ENCODE results near the gene MS4A8.

DNA sequence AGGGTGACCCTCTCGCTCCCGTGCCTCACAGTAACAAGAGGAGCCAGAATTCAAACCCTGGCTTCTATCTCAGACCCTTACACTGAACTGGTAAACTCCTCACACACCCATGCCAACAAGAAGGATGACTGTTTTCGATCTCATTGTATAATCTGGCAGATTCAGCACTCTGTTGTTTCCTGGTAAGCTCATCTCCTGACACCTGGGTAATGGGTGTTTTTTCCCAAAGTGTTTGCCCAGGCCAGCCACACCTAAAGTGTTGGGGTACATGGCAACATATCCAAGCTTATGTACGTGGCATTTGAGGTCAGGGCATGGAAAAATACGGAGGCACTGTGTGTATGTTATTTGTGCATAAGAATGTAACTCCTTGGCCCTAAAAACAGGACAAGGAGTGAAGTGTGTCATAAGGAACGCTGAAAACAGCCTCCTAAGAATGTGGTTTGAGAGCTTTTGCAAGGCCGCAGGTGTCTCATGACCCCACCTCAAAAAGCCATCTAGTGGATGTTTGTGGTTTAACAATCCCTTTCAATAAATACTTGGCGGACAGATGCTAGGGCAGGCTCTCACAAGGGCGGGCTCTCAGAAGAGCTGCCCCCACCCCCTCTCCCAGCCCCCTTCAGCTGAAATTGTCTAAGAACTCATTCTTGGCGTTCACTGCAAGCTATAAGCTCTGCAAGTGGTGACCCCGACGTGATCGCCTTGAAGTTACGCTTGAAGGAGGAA lies 57.1 kb downstream of the MS4A8 start, which contains the start of gene MS4A15:
- TF ChIP-seq EZH2 (IDR thresholded peaks at IDR 0.05), result no peak
- no peak for TF ChIP-seq POLR2AphosphoS5 (IDR thresholded peaks at IDR 0.05; ENCODE audit: borderline replicate concordance, low read depth, low read length)
- TF ChIP-seq FOXP2 (optimal IDR thresholded peaks at IDR 0.05; ENCODE audit: control extremely low read depth, extremely low read length, insufficient read depth), result no peak

Data from SK-N-MC (cell line).